GM19043 (cell line): Measurements from ENCODE around the gene NES.
"Not testable (repeated sequence)": the region's sequence is repeated elsewhere in the genome, so short reads cannot be mapped to it uniquely, and the experiment has no call there.

Experiments
- ATAC-seq: cut with Tn5 transposase; IDR thresholded peaks from one replicate; pipeline ENCODE4 v1.9.1; 2021; ENCODE audit warnings: low read depth; ENCODE audit not compliant: unreplicated experiment

The NES gene

GRCh38 chr1:156652131-156652991, 24.8 kb downstream of the NES start:
- ATAC-seq = no peak

- no peak for ATAC-seq
Observed at GRCh38 chr1:156648951-156649350, 28.3 kb downstream of the NES start.

- ATAC-seq = no peak
Observed at GRCh38 chr1:156648496-156648895, 28.7 kb downstream of the NES start.

- ATAC-seq = no peak
Observed at GRCh38 chr1:156647351-156647750, 29.9 kb downstream of the NES start.

- no peak for ATAC-seq
Observed at GRCh38 chr1:156646738-156647211, 30.4 kb downstream of the NES start.

- no peak for ATAC-seq
Observed at GRCh38 chr1:156645666-156646065, 31.5 kb downstream of the NES start.

GRCh38 chr1:156645056-156645455, 32.2 kb downstream of the NES start:
- ATAC-seq = no peak

GRCh38 chr1:156644640-156645039, 32.6 kb downstream of the NES start:
- no peak for ATAC-seq

- no peak for ATAC-seq
Observed at GRCh38 chr1:156644146-156644545, 33.1 kb downstream of the NES start.

- no peak for ATAC-seq
Observed at GRCh38 chr1:156643778-156644092, 33.5 kb downstream of the NES start.

- no peak for ATAC-seq
Observed at GRCh38 chr1:156643049-156643777, 34.0 kb downstream of the NES start.

GRCh38 chr1:156642265-156643048, 34.8 kb downstream of the NES start:
- ATAC-seq = no peak

GRCh38 chr1:156641761-156642264, 35.4 kb downstream of the NES start, which contains the start of gene BCAN:
Gene BCAN (plus strand): TSS chr1:156642117. CDS start chr1:156646055, 3,938 bp downstream.
- ATAC-seq = no peak

- ATAC-seq = no peak
Observed at GRCh38 chr1:156640842-156641706, 36.1 kb downstream of the NES start.

GRCh38 chr1:156639601-156640101, 37.6 kb downstream of the NES start:
- ATAC-seq = no peak

- ATAC-seq = no peak
Observed at GRCh38 chr1:156638189-156638985, 38.8 kb downstream of the NES start.

GRCh38 chr1:156632355-156632754, 44.9 kb downstream of the NES start:
- no peak for ATAC-seq

GRCh38 chr1:156631152-156631551, 46.1 kb downstream of the NES start:
- not testable (repeated sequence) for ATAC-seq
